HG03060 (cell line): ENCODE results near the gene GRHPR.
"Not testable (repeated sequence)": the region's sequence is repeated elsewhere in the genome, so short reads cannot be mapped to it uniquely, and the experiment has no call there.

Experiments used
- ATAC-seq: cut with Tn5 transposase; IDR thresholded peaks from one replicate; pipeline ENCODE4 v1.9.1; 2021; ENCODE audit warnings: low read depth, moderate number of reproducible peaks; ENCODE audit not compliant: unreplicated experiment

The GRHPR gene

GRCh38 chr9:37473982-37474381 lies 51.5 kb downstream of the GRHPR start:
- not testable (repeated sequence) for ATAC-seq

GRCh38 chr9:37474438-37474837 lies 51.9 kb downstream of the GRHPR start:
- ATAC-seq: no peak

- ATAC-seq: no peak
Measured at GRCh38 chr9:37476930-37477329, 54.4 kb downstream of the GRHPR start.

GRCh38 chr9:37477443-37477842 lies 54.9 kb downstream of the GRHPR start:
- ATAC-seq: not testable (repeated sequence)

GRCh38 chr9:37477987-37478619 lies 55.6 kb downstream of the GRHPR start:
- not testable (repeated sequence) for ATAC-seq

- ATAC-seq: no peak
Measured at GRCh38 chr9:37480759-37481158, 58.3 kb downstream of the GRHPR start.

GRCh38 chr9:37485389-37486255 lies 63.1 kb downstream of the GRHPR start, which contains the start of gene POLR1E:
POLR1E (plus strand) TSS chr9:37485948; CDS start chr9:37486048, 100 bp downstream.
- peak; percentile 96 for ATAC-seq

- no peak for ATAC-seq
Measured at GRCh38 chr9:37486256-37486615, 63.7 kb downstream of the GRHPR start.
